ENCODE results near the gene BANF2.

DNA sequence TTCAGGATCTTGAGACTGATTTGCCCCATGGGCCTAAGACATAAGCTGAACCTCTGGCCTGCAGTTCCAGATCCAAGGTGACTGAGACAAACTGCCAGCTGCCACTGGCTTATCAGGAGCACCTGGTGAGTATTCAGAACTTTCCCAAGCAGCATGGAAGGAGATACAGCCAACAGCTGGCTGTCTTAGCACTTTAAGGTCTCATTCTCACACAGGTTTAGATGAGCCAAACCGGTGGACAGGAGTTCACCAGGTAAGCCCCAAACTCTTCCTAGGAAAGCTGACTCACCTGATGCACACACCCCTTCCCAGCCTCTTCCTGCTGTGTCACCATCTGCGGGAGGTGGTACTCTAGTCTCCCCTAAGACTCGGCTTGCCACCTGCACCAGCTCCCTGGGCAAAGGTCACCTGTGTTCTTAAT is at the start of gene BANF2:
- TF ChIP-seq CTCF (IDR thresholded peaks at IDR 0.05) (no peak), POLR2AphosphoS5 (IDR thresholded peaks at IDR 0.05) (no peak)
